Measurements from ENCODE around the gene UBL5.

UBL5 gene

DNA sequence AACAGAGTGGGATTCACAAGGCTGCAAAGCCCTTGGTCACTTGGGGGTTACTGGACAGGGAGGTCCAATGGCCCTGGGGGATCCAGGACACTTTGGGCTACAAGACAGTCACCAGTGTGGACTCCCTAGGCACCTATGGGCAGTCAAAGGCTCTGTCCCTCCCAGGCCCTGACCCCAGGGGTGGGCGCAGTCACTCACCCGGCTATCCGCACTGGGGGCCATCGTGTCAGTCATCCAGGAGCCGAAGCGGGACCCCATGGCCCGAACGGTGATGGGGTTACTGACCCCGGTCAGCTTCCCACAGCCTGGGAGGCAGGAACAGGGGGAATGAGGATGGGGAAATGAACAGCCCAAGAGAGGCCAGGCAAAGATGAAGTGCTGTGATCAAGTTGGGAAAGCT lies 28.9 kb downstream of the UBL5 start:
- DNase-seq (ENCODE audit: low spot score) = no peak

GRCh38 chr19:9857076-9857721 lies 29.5 kb downstream of the UBL5 start:
- DNase-seq (ENCODE audit: low spot score) = no peak

- peak; percentile 32 for DNase-seq (ENCODE audit: low spot score)
These were observed 30.4 kb downstream of the UBL5 start for GRCh38 chr19:9857920-9858746.

DNA sequence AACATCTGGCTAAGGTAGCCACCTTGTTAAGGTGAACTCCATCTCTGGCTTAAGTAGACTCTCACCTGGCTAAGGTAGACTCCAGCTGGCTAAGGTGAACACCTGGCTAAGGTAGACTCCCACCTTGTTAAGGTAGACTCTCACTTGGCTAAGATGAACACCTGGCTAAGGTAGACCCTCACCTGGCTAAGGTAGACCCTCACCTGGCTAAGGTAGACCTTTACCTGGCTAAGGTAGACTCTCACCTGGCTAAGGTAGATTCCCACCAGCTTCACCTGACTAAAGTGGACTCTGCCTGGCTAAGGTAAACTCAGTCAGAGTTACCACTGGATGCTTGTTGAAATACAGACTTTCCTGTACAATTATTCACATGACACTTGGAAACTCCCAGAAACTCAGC lies 31.0 kb downstream of the UBL5 start:
- no peak for DNase-seq (ENCODE audit: low spot score)

DNA sequence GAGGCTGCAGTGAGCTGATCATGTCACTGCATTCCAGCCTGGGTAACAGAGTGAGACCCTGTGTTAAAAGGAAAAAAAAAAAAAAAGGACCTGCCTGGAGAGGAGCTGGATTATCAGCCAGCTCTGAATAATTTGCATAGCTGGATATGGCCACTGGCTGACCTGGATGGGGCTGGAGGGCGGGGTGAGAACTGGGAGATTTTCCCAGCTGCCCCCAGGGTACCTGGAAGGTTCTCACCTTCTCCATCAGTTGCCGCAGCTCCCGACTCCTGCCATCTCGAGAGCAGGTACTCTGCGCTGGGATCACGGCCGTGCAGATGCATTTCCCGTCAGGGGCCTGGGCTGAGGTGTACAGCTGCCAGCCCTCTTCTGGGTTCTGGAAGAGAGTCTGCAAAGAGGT lies 32.7 kb downstream of the UBL5 start:
- DNase-seq (ENCODE audit: low spot score) = no peak

DNA sequence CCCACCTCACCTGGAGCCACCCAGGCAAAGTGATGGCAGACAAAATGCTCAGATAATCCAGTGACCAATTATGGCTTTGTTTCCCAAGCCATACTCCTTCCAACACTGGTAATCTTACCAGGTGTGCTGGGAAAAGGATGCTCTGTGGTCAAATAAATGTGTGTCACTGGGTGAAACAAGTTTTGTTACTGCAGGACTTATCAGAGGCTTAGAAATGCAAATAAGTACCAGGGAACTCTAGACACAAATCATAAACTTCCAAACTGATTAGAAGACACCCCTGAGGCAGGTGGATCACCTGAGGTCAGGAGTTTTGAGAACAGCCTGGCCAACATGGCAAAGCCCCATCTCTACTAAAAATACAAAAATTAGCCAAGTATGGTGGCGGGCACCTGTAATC lies 33.8 kb downstream of the UBL5 start:
- DNase-seq (ENCODE audit: low spot score) = no peak

- DNase-seq (ENCODE audit: low spot score) = no peak
These were observed 35.2 kb downstream of the UBL5 start for GRCh38 chr19:9862938-9863337.

- no peak for DNase-seq (ENCODE audit: low spot score)
These were observed 36.0 kb downstream of the UBL5 start for GRCh38 chr19:9863759-9864158.

DNA sequence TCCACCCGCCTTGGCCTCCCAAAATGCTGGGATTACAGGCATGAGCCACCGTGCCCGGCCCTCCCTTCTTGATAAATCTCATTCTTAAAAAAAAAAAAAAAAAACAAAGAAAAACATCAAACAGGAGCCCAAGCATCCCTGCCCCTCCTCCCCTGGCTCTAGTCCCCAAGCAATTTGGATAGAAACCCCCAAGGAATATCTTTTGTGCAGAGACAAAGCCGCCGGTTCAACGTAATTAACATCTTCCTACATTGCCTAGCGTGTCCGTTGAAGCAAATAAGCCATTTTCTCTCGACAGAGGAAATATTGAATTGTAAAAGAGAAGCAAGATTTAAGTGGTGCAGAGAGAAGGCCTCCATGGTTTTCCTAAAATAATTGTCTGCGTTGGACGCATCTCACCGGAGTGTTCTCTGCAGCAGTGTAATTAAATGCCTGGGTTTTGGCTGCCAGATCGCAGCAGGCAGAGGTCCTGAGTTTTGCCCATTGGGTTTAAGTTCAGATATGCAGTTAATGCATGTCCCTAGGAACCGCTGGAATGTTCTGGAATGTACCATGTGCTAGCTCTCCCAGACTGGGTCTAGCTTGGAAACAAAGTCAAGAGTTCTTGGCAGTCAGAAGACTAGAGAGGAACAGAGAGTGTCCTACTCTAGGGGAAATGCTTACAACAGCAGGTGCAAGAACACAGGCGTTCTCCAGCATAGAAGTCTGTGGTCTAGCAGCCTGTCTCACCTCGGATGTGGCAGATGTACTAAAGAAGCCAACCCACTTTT lies 38.2 kb downstream of the UBL5 start:
- no peak for DNase-seq (ENCODE audit: low spot score)

DNA sequence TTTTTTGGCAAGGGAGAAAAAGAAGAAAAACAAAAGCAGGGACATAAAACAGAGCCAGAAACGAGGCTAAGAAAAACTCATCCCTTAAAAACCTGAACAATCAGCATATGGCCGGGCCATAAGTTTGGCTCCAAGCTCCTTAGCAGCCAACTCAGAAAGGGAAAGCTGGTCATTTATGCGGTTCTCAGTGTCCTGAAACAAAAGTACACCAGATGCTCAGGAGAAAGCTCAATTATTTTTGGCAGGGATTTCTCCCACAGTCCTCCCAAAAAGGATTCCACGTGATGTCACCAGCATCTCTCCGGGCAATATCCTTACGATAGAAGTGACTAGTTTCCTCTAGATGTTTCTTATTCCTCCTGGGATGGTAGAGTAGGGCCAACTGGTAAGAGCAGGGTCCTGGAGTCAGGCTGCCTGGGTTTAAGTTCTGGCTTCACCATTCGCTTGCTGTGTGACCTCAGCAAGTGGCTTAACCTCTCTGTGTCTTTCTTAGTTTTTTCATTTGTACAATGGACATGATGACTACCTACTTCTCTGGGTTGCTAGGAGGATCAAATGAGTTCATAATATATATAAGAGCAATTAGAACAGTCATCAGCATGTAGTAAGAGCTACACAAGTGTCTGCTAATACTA lies 41.4 kb downstream of the UBL5 start:
- DNase-seq (ENCODE audit: low spot score) = no peak

- DNase-seq (ENCODE audit: low spot score) = no peak
These were observed 44.1 kb downstream of the UBL5 start for GRCh38 chr19:9871626-9872338.

DNA sequence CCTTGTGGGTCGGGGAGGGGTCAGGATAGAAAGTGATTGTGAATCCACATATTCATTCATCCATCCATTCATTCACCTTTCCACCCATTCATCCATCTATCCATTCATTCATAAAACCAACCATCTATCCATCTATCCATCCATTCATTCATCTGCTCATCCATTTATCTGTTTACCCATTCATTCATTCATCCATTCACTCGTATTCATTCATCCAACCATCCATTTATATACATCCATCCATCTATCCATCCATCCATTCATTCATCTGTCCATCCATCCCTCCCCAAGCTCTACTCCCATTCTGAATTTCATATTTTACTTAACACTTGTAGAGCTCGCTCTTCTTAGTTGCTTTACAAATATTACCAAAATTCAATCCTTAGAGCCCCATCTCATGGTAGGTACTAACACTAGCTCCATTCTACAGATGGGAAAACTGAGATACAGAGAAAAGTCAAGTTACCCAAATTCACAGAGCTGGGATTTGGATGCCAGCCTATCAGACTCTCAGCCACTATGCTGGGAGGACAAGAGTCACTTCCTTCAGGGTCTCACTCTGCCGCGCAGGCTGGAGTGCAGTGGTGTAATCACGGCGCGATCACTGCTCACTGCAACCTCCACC lies 45.0 kb downstream of the UBL5 start:
- DNase-seq (ENCODE audit: low spot score) = no peak

GRCh38 chr19:9875031-9875627 lies 47.4 kb downstream of the UBL5 start:
- DNase-seq (ENCODE audit: low spot score) = no peak

- DNase-seq (ENCODE audit: low spot score) = no peak
These were observed 48.1 kb downstream of the UBL5 start for GRCh38 chr19:9875796-9876195.

DNA sequence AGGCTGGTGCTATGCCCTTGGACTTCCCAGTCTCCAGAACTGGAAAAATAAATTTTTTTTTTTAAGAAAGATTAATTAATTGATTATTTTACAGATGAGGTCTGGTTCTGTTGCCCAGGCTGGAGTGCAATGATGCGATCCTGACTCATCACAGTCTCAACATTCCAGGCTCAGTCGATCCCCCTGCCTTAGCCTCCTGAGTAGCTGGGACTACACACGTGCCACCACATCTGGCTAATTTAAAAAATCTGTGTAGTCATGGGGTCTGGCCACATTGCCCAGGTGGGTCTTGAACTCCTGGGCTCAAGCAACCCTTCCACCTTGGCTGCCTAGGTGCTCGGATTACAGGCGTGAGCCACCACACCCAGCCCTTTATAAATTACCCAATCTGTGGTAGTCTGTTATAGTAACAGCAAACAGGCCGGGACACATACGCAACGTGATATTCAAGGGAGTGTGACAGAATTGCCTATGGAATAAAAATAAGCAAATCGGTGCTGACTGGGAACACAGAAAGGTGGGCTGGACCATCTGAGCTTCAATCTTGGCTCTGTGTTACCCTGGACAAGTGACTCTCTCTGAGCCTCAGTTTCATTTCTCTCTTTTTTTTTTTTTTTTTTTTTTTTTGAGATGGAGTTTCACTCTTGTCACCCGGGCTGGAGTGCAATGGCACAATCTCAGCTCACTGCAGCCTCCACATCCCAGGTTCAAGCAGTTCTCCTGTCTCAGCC lies 50.2 kb downstream of the UBL5 start:
- DNase-seq (ENCODE audit: low spot score) = no peak

GRCh38 chr19:9878511-9879196 lies 50.9 kb downstream of the UBL5 start:
- DNase-seq (ENCODE audit: low spot score) = no peak
